Right kidney (tissue), 1 donor: ENCODE measurements around the gene SKAP1.
"Not testable (repeated sequence)": the region's sequence is repeated elsewhere in the genome, so short reads cannot be mapped to it uniquely, and the experiment has no call there.

Experiments
- DNase-seq: peaks from one replicate; pipeline ENCODE4 v3.0.0-alpha.2; 2016

Gene SKAP1

GRCh38 chr17:48449335-48449734 is 19.3 kb upstream of the SKAP1 start:
- DNase-seq: not testable (repeated sequence)

GRCh38 chr17:48445248-48445620 is 15.2 kb upstream of the SKAP1 start:
- DNase-seq: no peak

- no peak for DNase-seq
Observed at GRCh38 chr17:48444516-48445247, 14.7 kb upstream of the SKAP1 start.

GRCh38 chr17:48443712-48444111 is 13.7 kb upstream of the SKAP1 start:
- no peak for DNase-seq

- DNase-seq: no peak
Observed at GRCh38 chr17:48442819-48443218, 12.8 kb upstream of the SKAP1 start.

- no peak for DNase-seq
Observed at GRCh38 chr17:48441862-48442261, 11.8 kb upstream of the SKAP1 start.

GRCh38 chr17:48441231-48441711 is 11.3 kb upstream of the SKAP1 start:
- no peak for DNase-seq

- DNase-seq: no peak
Observed at GRCh38 chr17:48440669-48441068, 10.7 kb upstream of the SKAP1 start.

- peak; percentile 47 for DNase-seq
Observed at GRCh38 chr17:48439875-48440505, 10.0 kb upstream of the SKAP1 start.

GRCh38 chr17:48439110-48439850 is 9.3 kb upstream of the SKAP1 start:
- DNase-seq: no peak

- DNase-seq: no peak
Observed at GRCh38 chr17:48438516-48439061, 8.6 kb upstream of the SKAP1 start.

- DNase-seq: no peak
Observed at GRCh38 chr17:48433896-48434295, 3.9 kb upstream of the SKAP1 start.

- DNase-seq: no peak
Observed at GRCh38 chr17:48432820-48433775, 3.1 kb upstream of the SKAP1 start.

- DNase-seq: no peak
Observed at GRCh38 chr17:48429156-48429555, 858 bp downstream of the SKAP1 start.

- DNase-seq: no peak
Observed at GRCh38 chr17:48427598-48427997, 2.4 kb downstream of the SKAP1 start.

- DNase-seq: no peak
Observed at GRCh38 chr17:48426761-48427500, 3.1 kb downstream of the SKAP1 start.

GRCh38 chr17:48426019-48426665 is 3.9 kb downstream of the SKAP1 start:
- DNase-seq: no peak

- not testable (repeated sequence) for DNase-seq
Observed at GRCh38 chr17:48422060-48422459, 8.0 kb downstream of the SKAP1 start.

GRCh38 chr17:48420823-48421222 is 9.2 kb downstream of the SKAP1 start:
- no peak for DNase-seq

GRCh38 chr17:48416971-48417370 is 13.0 kb downstream of the SKAP1 start:
- no peak for DNase-seq
